ENCODE results near the gene CNKSR3. TPM values are rescaled to one million over a fixed set of nuclear protein-coding genes. Genes with fewer than 3 reads are reported as not detected.

CNKSR3 gene
- polyA plus RNA-seq, 6 donors from 2014 or later: not detected

DNA sequence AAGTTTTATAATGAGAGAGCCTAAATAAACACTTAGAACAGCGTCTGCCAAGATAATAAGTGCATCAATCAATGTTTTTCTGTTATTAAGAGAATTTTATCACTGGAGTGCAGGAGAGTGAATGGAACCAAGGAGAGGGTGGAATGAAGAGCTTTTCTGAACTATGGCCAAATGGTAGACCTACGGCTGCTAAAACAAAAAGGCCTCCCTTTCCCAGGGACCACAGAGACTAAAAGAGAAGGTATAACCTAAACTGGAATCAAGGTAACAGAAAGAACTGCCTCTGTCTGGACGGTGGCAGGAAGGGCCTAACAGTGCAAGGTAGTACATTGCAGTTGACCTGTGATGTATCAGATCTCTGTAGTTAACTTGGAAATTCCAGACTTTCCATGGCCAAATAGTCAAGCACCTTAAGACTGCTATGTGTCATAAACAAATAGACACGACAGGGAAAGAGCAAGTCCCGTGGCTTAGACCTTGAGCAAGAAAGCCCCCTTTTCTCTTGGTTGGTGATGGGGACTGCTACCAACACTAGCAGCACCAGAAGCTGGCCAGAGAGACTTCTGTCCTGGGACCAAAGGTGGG is 5.5 kb downstream of the CNKSR3 start:
- no peak overlapping the region for H3K4me3 Mint-ChIP-seq
- no peak for DNase-seq
- H3K27ac Mint-ChIP-seq: no peak overlapping the region
- H3K27me3 Mint-ChIP-seq: peaks cover 32 to 57% (median 39%) of the 10 kb centered on the region in 3 donors
- peaks cover 0 to 5% (median 0%) of the 10 kb centered on the region in 3 donors for H3K4me1 Mint-ChIP-seq
- no peaks in the 10 kb centered on the region for H3K36me3 Mint-ChIP-seq
- no peak for ATAC-seq (ENCODE audit: low read depth in 2 of 2)
- H3K9me3 Mint-ChIP-seq: peaks cover 0 to 6% (median 4%) of the 10 kb centered on the region in 7 donors

DNA sequence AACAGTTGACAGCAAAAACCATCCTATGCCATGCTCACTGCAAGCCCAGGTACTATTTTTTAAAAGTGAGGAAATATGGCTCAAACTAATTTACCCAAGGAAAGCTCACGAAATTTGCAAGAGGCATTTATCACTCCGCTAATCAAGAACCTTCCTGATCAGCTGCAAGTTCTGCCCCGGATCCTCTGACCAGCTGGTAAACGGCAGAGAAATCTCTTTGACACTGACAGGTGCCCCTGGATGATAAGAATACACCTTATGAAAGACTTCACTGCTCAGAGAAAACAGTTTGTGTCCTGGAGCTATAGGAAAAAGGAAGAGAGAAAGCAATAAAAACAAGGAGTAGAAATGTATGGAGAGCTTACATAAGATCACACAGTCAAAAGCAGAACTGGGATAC is 6.4 kb downstream of the CNKSR3 start:
- no peak overlapping the region for H3K4me3 Mint-ChIP-seq
- H3K27ac Mint-ChIP-seq: no peak overlapping the region
- DNase-seq (no peak), ATAC-seq (ENCODE audit: low read depth in 2 of 2) (no peak)
- no peaks in the 10 kb centered on the region for H3K36me3 Mint-ChIP-seq
- peaks cover 0 to 6% (median 4%) of the 10 kb centered on the region in 7 donors for H3K9me3 Mint-ChIP-seq
- H3K4me1 Mint-ChIP-seq: peaks cover 0 to 5% (median 0%) of the 10 kb centered on the region in 3 donors
- H3K27me3 Mint-ChIP-seq: peaks cover 32 to 55% (median 32%) of the 10 kb centered on the region in 3 donors

DNA sequence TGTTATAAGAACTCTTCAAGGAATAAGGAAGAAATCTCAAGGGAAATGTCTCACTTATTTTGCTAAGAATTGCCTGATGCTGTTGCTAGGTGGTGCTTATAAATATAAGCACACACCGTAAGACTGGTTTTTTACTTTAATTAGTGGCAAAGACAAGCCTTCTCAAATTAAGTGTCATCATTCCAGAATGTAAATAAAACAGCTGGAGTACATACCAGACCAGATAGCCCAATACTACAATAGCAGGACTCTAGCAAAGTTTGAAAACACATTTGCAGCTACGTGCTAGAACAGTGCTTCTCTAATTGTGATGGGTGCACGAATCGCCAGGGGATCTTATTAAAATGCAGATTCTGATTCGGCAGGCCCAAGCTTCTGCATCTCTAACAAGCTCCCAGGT is 6.8 kb downstream of the CNKSR3 start:
- no peak for DNase-seq
- ATAC-seq (ENCODE audit: low read depth in 2 of 2): no peak
- peaks cover 28 to 50% (median 29%) of the 10 kb centered on the region in 3 donors for H3K27me3 Mint-ChIP-seq

DNA sequence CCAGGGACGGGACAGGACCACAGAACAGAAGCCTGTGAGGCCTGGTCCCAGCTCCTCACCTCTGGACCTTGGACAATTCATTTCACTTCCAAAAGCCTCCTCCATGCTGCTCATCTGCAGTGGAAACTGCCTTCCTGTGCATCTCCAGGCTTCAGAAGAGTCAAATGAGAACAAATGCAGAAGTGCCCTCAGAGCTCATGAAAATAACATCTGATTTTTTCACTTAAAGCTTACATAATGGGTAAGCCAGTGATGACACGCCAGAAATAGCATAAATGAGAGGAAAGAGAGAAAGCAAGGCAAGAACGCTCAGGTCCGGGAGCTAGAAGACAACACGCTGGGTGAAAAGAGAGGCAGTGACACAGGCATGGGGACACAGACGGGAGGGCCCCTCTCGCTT is 7.9 kb downstream of the CNKSR3 start:
- DNase-seq (no peak), ATAC-seq (ENCODE audit: low read depth in 2 of 2) (no peak)
- peaks cover 0 to 6% (median 4%) of the 10 kb centered on the region in 7 donors for H3K9me3 Mint-ChIP-seq
- H3K4me1 Mint-ChIP-seq: no peaks in the 10 kb centered on the region
- H3K4me3 Mint-ChIP-seq: no peak overlapping the region
- peaks cover 21 to 41% (median 24%) of the 10 kb centered on the region in 3 donors for H3K27me3 Mint-ChIP-seq
- no peak overlapping the region for H3K27ac Mint-ChIP-seq
- H3K36me3 Mint-ChIP-seq: no peaks in the 10 kb centered on the region

More for the DNA sequence above, 6.8 kb downstream of the CNKSR3 start:
- Mint-ChIP-seq H3K36me3 (no peaks in the 10 kb centered on the region), H3K4me1 (peaks cover 0 to 1% (median 0%) of the 10 kb centered on the region in 3 donors), H3K27ac (no peak overlapping the region), H3K4me3 (no peak overlapping the region), H3K9me3 (peaks cover 0 to 6% (median 4%) of the 10 kb centered on the region in 7 donors)

DNA sequence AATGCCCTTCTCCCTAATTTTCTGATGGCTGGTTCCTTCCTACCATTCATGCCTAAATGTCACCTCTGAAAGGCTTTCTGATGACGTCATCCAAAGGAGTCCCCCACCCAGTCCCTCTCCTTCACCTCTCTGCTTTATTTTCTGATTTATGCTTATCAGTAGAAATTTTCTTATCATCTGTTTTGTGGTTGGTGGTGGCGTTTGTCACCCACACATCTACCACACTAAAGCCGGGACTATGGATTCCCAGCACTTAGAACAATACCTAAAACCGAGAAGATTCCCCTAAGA is 9.0 kb downstream of the CNKSR3 start:
- no peak for ATAC-seq (ENCODE audit: low read depth in 2 of 2)
- Mint-ChIP-seq H3K4me1 (no peaks in the 10 kb centered on the region), H3K36me3 (no peaks in the 10 kb centered on the region), H3K4me3 (no peak overlapping the region), H3K9me3 (peaks cover 0 to 6% (median 0%) of the 10 kb centered on the region in 7 donors), H3K27me3 (peaks cover 13 to 31% (median 20%) of the 10 kb centered on the region in 3 donors), H3K27ac (no peak overlapping the region)
- no peak for DNase-seq

DNA sequence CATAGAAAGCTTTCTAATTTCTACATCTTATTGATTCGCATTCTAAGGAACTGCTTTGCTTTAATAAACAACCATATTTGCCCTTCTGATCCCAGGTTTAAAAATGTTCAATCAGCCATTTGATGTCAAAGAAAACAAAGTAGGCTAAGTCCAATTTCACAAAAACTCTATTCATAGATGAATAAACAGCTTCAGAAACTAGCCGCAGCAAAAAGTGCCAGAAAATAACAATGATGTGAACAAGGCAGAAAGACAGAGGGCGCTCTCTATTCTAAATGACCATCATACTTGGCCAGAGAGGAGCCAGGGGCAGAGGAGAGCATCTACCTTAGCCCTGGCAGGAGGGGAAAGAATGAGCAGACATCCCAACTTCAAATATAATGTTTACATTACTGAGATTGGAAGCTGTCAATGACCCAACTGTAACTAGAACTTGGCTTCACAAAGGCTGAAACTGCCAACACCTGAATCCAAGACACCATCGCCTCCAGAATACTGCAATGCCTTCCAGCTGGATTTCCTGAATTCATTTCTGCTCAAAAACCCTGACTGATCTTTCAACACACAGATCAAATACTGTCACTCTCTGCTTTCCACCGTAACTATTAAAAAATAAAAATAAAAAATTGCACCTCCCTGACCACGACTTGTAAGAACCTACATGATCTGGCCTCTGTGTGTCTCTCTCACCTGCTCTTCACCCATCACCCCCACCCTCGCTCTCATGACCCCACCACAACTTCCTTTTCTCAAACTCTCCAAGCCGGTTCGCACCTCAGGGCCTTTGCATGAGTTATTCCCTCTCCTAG is 9.5 kb downstream of the CNKSR3 start:
- Mint-ChIP-seq H3K9me3 (peaks cover 0 to 4% (median 0%) of the 10 kb centered on the region in 7 donors), H3K36me3 (no peaks in the 10 kb centered on the region), H3K4me1 (no peaks in the 10 kb centered on the region), H3K27ac (peak overlapping the region in 1 of 6 donors; percentile 10), H3K27me3 (peaks cover 7 to 25% (median 18%) of the 10 kb centered on the region in 3 donors), H3K4me3 (no peak overlapping the region)
- DNase-seq (no peak), ATAC-seq (ENCODE audit: low read depth in 2 of 2) (no peak)

DNA sequence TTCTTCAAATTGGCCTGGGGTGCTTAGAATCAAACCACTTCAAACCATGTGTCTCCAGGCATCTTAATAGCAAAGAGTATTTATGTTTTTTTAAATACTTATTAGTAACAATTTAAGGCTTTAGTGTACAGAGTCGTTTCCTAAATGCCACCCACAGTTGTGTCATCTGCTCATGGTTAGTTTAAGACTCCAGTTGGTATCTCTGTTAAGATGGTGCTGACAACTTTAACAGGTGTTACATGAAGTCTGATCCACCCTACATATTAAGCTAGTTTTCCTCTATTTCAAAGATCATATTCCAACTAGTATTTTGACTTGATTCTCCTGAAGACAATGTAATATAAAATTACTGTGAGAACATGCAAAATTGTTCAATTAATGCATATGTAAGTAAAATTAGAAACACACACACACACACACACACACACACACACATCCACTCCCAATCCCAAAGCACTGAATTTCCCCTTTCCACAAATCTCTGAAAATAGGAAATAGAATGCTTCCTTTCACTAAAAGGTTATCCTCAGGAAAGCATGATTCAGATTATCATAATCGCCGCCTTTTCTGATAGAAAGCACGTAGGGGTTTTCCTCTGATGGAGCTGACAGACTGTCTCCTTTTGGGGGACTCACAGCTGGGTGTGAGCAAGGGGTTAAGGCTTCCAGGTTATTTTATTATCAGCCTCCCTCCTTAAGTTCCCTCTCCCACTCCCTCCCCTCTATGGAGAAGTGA is 10.5 kb downstream of the CNKSR3 start:
- no peaks in the 10 kb centered on the region for H3K4me1 Mint-ChIP-seq
- no peak overlapping the region for H3K27ac Mint-ChIP-seq
- no peak overlapping the region for H3K4me3 Mint-ChIP-seq
- ATAC-seq (ENCODE audit: low read depth in 2 of 2) (no peak), DNase-seq (no peak)
- H3K27me3 Mint-ChIP-seq: peaks cover 5 to 21% (median 18%) of the 10 kb centered on the region in 3 donors
- peaks cover 0 to 2% (median 0%) of the 10 kb centered on the region in 7 donors for H3K9me3 Mint-ChIP-seq
- no peaks in the 10 kb centered on the region for H3K36me3 Mint-ChIP-seq

DNA sequence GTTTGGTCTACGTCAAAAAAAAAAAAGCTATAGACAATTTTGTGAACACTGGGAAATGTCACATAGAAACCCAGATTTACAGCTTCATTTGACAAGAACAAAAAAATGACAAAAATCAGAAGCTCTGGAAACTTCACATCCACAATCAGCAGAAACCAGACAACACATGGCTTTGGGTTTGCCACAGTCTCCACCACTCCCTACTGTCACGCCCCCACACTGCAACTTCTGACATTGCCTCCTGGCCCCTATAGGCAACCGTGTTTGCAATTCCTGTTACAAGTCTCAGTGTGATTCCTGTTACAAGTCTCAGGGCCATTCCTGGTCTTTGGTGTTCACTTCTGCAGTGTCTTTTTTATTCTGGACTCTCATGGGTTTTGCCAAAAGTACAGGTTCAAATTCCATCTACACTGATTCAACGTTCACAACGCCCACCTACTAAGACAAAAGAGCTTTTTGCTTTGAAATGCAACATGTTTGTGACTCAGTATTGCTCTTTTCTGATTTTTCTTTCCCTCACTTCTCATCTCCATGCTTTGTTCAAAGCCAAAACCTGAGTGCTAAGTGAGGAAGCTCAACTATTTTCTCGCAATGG is 12.0 kb downstream of the CNKSR3 start:
- no peaks in the 10 kb centered on the region for H3K4me1 Mint-ChIP-seq
- H3K9me3 Mint-ChIP-seq: no peaks in the 10 kb centered on the region
- ATAC-seq (ENCODE audit: low read depth in 2 of 2) (no peak), DNase-seq (no peak)
- H3K36me3 Mint-ChIP-seq: no peaks in the 10 kb centered on the region
- peaks cover 5 to 9% (median 8%) of the 10 kb centered on the region in 3 donors for H3K27me3 Mint-ChIP-seq
- no peak overlapping the region for H3K27ac Mint-ChIP-seq
- no peak overlapping the region for H3K4me3 Mint-ChIP-seq

DNA sequence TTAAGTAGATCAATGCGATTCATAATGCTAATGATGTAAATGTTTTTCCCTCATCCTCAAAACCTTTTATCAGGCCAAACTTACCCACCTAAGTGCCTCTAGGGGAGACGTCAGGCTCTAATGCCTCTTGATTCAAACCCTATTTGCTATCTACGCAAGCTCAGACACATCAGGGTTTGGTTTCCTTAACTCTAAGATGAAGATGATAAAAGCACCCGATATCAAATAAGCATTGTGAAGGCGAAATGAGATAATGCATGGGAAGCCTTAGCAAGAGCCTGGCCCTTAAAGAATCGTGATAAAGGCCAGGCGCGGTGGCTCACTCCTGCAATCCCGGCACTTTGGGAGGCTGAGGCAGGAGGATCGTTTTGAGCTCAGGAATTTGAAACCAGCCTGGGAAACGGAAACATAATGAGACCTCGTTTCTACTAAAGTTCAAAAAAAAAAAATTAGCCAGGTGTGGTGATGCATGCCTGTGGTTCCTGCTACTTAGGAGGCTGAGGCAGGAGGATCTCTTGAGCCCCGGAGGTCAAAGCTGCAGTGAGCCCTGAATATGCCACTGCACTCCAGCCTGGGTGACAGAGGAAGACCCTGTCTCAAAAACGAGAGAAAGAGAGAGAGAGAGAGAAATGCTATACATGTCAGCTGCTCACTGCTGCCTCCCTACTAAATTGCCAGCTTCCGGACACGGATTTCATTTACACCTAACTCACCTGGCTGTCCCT is 13.5 kb downstream of the CNKSR3 start:
- Mint-ChIP-seq H3K27ac (no peak overlapping the region), H3K4me1 (no peaks in the 10 kb centered on the region), H3K4me3 (no peak overlapping the region), H3K36me3 (no peaks in the 10 kb centered on the region), H3K27me3 (peaks cover 0 to 9% (median 0%) of the 10 kb centered on the region in 3 donors), H3K9me3 (no peaks in the 10 kb centered on the region)
- DNase-seq (no peak), ATAC-seq (ENCODE audit: low read depth in 2 of 2) (no peak)

DNA sequence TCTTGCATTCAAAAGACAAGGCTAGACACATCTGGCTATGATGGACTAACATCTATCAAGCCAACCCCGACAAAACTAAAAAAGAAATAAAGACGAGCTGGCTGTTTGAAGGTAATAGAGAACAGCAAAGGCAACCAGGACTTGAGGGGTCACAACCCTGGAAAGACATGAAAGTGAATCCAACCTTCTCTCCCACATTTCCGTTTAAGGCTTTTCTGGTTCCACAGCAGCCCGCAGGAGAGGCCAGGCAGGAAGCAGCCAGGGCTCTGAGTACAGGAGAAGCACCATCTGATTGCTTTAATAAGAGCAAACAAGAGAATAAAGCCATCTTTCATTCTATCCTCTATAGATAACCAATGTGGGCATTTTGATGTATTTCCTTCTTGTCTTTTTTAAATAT is 14.3 kb downstream of the CNKSR3 start:
- no peak overlapping the region for H3K27ac Mint-ChIP-seq
- DNase-seq (no peak), ATAC-seq (ENCODE audit: low read depth in 2 of 2) (no peak)
- no peaks in the 10 kb centered on the region for H3K9me3 Mint-ChIP-seq
- H3K4me1 Mint-ChIP-seq: no peaks in the 10 kb centered on the region
- H3K4me3 Mint-ChIP-seq: no peak overlapping the region
- H3K27me3 Mint-ChIP-seq: peaks cover 0 to 9% (median 0%) of the 10 kb centered on the region in 3 donors
- no peaks in the 10 kb centered on the region for H3K36me3 Mint-ChIP-seq

DNA sequence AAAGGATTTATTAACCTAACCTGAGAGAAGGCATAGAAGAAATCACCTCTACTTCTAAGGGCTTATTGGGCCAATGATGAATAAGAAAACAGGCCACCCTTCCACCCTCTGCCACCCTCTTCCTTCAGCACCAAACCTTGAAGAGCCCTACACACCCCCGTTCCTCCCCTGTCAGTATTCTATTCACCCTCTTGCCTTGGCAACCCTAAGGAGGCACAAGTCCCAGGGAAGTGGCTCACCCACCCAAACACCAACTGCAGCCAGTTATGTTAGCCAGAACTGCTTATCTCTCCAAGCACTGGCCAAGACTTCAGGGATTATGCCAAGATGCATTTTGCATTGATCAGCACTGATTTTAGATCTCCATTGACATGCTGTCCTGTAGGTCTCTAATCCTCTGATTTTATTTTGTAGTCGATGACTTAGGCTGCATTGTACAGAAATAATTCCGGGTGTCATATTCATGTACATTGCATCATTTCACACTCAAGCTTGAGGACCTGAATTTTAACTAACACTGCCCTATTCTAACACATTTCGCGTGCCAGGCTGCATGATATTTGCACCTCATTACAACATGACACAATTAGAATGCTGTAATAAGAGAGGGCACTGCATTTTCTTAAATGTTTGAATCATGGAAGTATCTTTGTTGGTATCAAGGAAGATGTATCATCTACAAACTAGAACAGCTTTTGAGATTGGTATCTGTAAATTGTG is 15.7 kb downstream of the CNKSR3 start:
- Mint-ChIP-seq H3K27me3 (peaks cover 0 to 9% (median 0%) of the 10 kb centered on the region in 3 donors), H3K27ac (no peak overlapping the region), H3K36me3 (no peaks in the 10 kb centered on the region), H3K9me3 (no peaks in the 10 kb centered on the region), H3K4me1 (no peaks in the 10 kb centered on the region), H3K4me3 (no peak overlapping the region)
- DNase-seq (no peak), ATAC-seq (ENCODE audit: low read depth in 2 of 2) (no peak)

DNA sequence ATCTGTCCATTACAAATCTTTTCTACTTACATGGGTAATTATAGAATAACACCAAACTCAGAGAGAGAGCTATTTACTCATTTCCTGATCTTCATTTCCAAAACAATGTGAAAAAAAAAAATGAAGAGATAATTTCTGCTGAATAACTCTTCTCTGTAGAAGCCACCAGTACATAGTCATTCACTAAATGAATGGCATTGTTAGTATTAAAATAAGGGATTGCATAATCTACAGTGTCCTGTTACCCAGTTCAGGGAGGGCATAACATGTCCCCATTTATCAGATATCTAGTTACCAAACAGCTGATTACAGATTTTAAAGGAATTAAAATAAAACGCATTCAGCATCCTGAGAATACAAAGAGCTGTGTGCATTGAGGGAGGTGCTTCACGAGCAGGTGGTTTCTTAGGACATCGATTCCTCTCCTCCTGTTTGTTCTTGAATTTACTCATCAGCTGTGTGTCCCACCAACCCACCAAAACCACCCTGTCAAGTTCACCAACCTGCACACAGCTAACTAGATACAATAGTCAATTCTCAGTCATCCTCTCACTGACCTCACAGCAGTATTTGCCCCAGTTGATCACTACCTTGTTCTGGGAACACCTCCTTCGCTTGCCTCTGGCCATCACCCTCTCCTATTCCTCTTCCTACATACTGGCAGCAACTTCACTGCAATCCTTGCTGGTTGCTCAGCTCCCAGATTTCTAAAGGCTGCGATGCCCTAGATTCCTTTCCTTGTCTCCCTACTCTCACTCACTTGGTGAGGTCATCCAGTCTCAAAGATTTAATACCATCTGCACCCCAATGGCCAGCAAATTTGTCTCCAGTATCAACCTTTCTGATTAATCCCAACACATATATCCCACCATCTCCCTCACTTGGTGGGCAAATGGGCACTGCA is 18.7 kb downstream of the CNKSR3 start:
- Mint-ChIP-seq H3K4me1 (no peaks in the 10 kb centered on the region), H3K36me3 (no peaks in the 10 kb centered on the region), H3K4me3 (no peak overlapping the region), H3K9me3 (no peaks in the 10 kb centered on the region), H3K27me3 (no peaks in the 10 kb centered on the region), H3K27ac (no peak overlapping the region)
- ATAC-seq (ENCODE audit: low read depth in 2 of 2): no peak
- DNase-seq: no peak
